ENCODE results near the gene DAB1.

DAB1 gene

GRCh38 chr1:57210881-57211280, 213.0 kb downstream of the DAB1 start:
- no peak for DNase-seq

DNA sequence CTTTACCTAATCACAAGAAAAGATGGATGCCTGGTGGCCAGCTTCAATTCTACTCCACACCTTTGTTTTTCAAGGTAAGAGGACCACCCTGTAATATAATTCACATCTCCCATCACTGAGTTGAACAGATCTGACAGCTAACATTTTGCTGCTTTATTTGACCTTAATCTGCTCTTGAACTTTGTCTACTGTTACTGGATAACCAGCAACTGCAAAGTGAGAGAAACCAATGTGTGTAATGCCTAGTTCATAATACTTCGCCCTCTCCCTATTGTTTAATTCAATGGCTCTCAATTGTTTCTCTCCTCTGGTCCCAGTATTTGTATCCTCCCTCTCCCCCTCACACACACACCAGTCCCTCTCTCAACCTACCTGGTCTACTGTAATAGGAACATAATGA, 214.4 kb downstream of the DAB1 start:
- no peak for DNase-seq

GRCh38 chr1:57208741-57209302, 215.0 kb downstream of the DAB1 start:
- DNase-seq, result no peak

GRCh38 chr1:57206038-57206437, 217.8 kb downstream of the DAB1 start:
- no peak for DNase-seq

- DNase-seq, result no peak
Measured at GRCh38 chr1:57204942-57205787, 218.7 kb downstream of the DAB1 start.

- no peak for DNase-seq
Measured at GRCh38 chr1:57204091-57204490, 219.8 kb downstream of the DAB1 start.

- DNase-seq, result no peak
Measured at GRCh38 chr1:57202241-57202640, 221.6 kb downstream of the DAB1 start.

- no peak for DNase-seq
Measured at GRCh38 chr1:57198912-57199311, 224.9 kb downstream of the DAB1 start.

DNA sequence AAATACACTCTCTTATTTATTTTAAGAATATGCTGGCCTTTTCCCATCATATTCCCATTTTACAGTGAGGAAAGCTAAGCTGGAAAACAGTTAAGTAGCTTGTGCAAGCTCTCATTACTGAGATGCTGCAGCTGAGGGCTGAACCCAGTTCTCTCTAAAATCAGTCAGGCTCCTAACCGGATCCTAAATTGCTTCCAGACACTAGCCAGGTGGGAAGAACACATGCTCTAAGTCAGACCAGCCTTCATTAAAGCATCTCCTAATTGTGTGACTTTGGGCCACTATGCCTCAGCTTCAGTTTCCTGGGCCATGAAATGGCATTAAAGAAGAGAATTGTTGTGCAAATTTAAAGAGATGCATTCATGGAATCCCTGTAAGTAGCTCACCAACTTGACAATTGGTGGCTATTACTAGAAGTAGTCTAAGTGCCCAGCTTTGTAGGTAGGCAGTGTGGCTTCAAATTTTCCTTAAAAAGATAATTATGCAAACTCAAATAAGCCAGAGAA, 228.4 kb downstream of the DAB1 start:
- DNase-seq, result no peak

DNA sequence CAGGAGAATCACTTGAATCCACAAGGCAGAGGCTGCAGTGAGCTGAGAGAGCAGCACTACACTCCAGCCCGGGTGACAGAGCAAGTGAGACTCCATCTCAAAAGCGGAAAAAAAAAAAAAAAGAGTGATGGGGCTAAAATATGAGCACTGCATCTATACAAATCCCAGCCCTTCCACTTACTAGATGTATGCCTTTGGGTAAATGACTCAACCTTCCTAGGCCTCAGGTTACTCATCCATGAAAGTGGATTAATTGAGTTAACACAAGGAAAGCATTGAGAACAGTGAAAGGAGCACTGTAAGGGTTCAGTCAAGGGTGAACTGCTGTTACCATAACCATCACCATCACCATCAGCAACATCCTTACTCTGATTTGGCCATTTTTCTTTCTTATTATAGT, 231.6 kb downstream of the DAB1 start:
- no peak for DNase-seq

DNA sequence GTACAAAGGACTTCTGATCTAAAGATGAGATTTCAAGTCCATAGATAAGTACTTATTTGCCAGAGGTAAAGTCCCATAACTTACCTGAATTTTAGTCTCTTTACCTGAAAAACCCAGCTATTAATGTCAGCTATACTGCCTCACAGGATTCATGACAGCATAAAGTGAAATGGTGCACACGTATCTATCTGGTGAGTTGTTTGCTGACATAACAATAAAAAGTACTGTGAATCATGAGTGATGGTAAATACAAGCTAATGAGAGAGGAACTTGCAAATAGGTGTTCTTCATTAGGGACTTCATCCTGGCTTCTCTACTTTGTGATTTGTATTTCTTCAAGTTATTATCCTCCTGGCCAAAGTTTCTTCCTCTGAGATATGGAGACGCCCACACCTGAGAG, 233.0 kb downstream of the DAB1 start:
- no peak for DNase-seq

DNA sequence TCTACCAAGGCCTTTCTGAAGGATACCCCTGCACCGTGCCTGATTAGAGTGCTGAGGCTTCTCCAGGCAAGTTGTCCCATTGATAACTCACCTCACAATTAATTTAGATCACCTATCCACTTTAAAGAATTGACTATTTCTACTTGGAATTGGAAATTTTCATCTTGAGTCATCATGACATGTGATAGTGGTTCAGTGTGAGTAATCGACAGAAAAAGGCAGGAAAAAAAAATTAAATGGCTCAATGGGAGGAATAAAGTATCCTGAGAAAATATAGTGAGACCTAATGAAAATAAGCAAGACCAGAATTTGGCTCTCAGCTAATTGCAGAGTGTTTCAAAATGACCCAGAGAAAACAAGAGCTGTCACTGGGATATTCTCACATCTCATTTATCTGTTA, 235.7 kb downstream of the DAB1 start:
- no peak for DNase-seq

GRCh38 chr1:57186455-57186854, 237.4 kb downstream of the DAB1 start:
- DNase-seq, result no peak

GRCh38 chr1:57179001-57179400, 244.9 kb downstream of the DAB1 start:
- DNase-seq, result no peak

GRCh38 chr1:57175506-57175905, 248.4 kb downstream of the DAB1 start:
- DNase-seq, result no peak

- no peak for DNase-seq
Measured at GRCh38 chr1:57172040-57172439, 251.8 kb downstream of the DAB1 start.

- DNase-seq, result no peak
Measured at GRCh38 chr1:57167997-57168396, 255.9 kb downstream of the DAB1 start.

- no peak for DNase-seq
Measured at GRCh38 chr1:57165546-57165945, 258.3 kb downstream of the DAB1 start.

DNA sequence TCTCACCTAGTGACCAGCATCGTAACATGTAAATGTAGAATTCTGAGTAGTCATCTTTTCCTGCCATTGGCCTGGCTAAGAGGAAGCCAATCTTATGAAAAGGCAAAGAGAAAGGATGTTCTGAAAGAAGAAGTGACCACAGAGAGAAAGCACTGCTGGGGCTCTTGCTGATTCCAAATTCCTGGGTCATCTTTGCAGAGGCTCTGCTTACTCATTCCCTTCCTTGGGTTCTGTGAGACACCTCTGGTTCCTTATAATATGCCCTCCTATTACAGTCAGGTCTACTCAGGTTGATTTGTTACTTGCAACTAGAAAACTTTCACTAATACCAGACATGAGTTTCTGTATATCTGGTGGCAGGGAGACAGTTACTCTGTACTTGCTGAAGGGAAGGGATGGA, 259.3 kb downstream of the DAB1 start:
- DNase-seq, result no peak

DNA sequence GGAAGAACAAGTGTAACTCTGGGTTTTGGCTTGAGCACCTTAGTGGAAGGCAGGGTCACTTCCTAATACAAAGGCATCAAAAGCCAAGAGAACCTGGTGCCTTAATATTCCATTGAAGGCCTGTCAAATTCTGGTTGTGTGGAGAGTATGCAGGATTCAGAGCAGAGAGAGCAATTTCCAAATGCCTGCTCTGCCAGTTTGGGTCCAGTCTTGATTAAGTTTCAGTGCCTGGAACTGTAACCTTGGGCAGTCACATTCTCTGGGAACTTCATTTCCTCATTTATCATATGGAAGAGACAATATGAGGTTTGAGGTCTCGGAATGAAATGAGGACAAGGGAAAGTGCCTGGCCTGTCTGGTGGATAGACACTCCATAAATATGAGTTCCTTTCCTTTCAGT, 260.1 kb downstream of the DAB1 start:
- DNase-seq, result no peak

DNA sequence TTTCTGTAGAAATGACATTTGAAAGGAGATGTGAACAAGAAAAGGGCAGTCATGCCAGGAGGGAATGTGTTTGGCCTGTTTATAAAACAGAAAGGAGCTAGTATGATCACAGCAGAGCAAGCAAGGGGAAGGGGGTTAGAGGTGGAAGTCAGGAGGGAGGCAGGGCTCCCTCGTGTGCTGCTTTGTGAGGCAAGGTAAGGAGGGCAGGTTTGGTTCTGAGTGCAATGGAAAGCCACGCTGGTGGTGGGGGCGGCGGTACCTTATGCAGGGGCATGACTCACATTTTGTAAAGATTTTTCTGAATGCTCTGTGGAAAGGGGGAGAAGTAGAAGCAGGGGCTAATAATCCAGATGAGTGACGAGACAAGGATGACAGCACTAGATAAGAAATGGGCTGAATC, 260.5 kb downstream of the DAB1 start:
- DNase-seq, result no peak

- no peak for DNase-seq
Measured at GRCh38 chr1:57162607-57163261, 261.1 kb downstream of the DAB1 start.

GRCh38 chr1:57160594-57160993, 263.3 kb downstream of the DAB1 start:
- DNase-seq, result no peak

GRCh38 chr1:57158604-57158998, 265.3 kb downstream of the DAB1 start:
- no peak for DNase-seq
